ENCODE data around the gene CDK5RAP2. TPM values are rescaled to one million over a fixed set of nuclear protein-coding genes. Genes with fewer than 3 reads are reported as not detected.

The CDK5RAP2 gene
- total and polyA plus RNA-seq, 2 experiments from 2014 or later: 52.6 to 77.0 TPM

GRCh38 chr9:120423812-120424211 is 156.2 kb downstream of the CDK5RAP2 start:
- H3K4me3 ChIP-seq: no peak overlapping the region
- no peaks in the 10 kb centered on the region for H3K36me3 ChIP-seq (ENCODE audit: low read depth)
- no peak overlapping the region for H3K9ac ChIP-seq
- no peaks in the 10 kb centered on the region; the same call in 1 of the 2 replicates for H3K9me2 ChIP-seq (ENCODE audit: insufficient read depth)
- no peaks in the 10 kb centered on the region for H3K27me3 ChIP-seq (replicated peaks; ENCODE audit: insufficient read depth)
- H4K20me1 ChIP-seq (ENCODE audit: insufficient read depth): no peaks in the 10 kb centered on the region
- H3K79me2 ChIP-seq (ENCODE audit: insufficient read depth): peaks cover 11% of the 10 kb centered on the region; the same call in 1 of the 2 replicates
- H3K27ac ChIP-seq: no peak overlapping the region
- H3K9me3 ChIP-seq (ENCODE audit: low read depth): no peaks in the 10 kb centered on the region
- TF ChIP-seq EZH2phosphoT487 (IDR thresholded peaks at IDR 0.05; ENCODE audit: insufficient read depth, low read depth) (no peak), EZH2 (IDR thresholded peaks at IDR 0.05; ENCODE audit: insufficient read depth, poor library complexity, severe bottlenecking) (no peak)
- no peak for DNase-seq
- in situ Hi-C loops (cut with MboI): no loop called here
- H3K4me1 ChIP-seq (ENCODE audit: insufficient read depth): no peaks in the 10 kb centered on the region
- H3F3A ChIP-seq (ENCODE audit: insufficient read depth): no peaks in the 10 kb centered on the region
- H2AFZ ChIP-seq: no peak overlapping the region
- WGBS, 2 experiments (ENCODE audit: low coverage in 1 of 2, low lambda C conversion rate in 2 of 2, missing lambda C conversion rate in 2 of 2): 94 to 98% methylated on average over 3 of the region's 3 CpGs
- H3K4me2 ChIP-seq (ENCODE audit: unreplicated experiment): no peak overlapping the region

- H2AFZ ChIP-seq: no peak overlapping the region
- H3K79me2 ChIP-seq (ENCODE audit: insufficient read depth): peaks cover 4% of the 10 kb centered on the region; the same call in 1 of the 2 replicates
- no peaks in the 10 kb centered on the region for H3K9me3 ChIP-seq (ENCODE audit: low read depth)
- H3F3A ChIP-seq (ENCODE audit: insufficient read depth): no peaks in the 10 kb centered on the region
- H3K36me3 ChIP-seq (ENCODE audit: low read depth): no peaks in the 10 kb centered on the region
- H3K9me2 ChIP-seq (ENCODE audit: insufficient read depth): no peaks in the 10 kb centered on the region; the same call in 1 of the 2 replicates
- no peaks in the 10 kb centered on the region for H3K27me3 ChIP-seq (replicated peaks; ENCODE audit: insufficient read depth)
- H3K9ac ChIP-seq: no peak overlapping the region
- no peak overlapping the region for H3K4me2 ChIP-seq (ENCODE audit: unreplicated experiment)
- H3K27ac ChIP-seq: no peak overlapping the region
- 93 to 96% methylated on average over 3 of the region's 3 CpGs for WGBS, 2 experiments (ENCODE audit: low coverage in 1 of 2, low lambda C conversion rate in 2 of 2, missing lambda C conversion rate in 2 of 2)
- DNase-seq: no peak
- no peak overlapping the region for H3K4me3 ChIP-seq
- in situ Hi-C loops (cut with MboI): no loop called here
- peaks cover 6% of the 10 kb centered on the region for H3K4me1 ChIP-seq (ENCODE audit: insufficient read depth)
- no peaks in the 10 kb centered on the region for H4K20me1 ChIP-seq (ENCODE audit: insufficient read depth)
- TF ChIP-seq EZH2 (IDR thresholded peaks at IDR 0.05; ENCODE audit: insufficient read depth, poor library complexity, severe bottlenecking): no peak
Observed at GRCh38 chr9:120421977-120422376, 158.0 kb downstream of the CDK5RAP2 start.

DNA sequence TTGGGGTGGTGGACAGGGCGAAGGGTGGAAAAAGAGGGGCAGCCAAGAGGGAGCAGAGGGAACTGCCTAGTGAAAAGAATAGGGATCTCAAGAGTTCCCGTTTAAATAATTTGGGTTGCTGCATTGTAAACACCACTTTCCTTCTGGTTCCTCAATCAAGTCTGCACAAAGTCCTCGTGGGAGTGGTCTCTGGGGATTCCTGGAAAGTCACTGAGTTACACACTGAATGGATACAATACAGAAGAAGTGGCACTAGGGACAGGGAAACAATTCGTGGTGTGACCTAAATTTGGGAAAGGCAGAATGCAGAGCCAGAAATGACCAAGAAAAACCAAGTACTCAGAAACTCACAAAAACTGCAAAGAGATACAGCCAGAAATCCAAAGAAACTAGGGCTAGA is 161.7 kb downstream of the CDK5RAP2 start:
- H3K4me1 ChIP-seq (ENCODE audit: insufficient read depth): peaks cover 13% of the 10 kb centered on the region
- 0 out of 2 replicates have a peak, but pooled peaks cover 2% of the 10 kb centered on the region for H3F3A ChIP-seq (ENCODE audit: insufficient read depth)
- H2AFZ ChIP-seq: no peak overlapping the region
- no peak for TF ChIP-seq EZH2phosphoT487 (IDR thresholded peaks at IDR 0.05; ENCODE audit: insufficient read depth, low read depth)
- no peaks in the 10 kb centered on the region for H3K9me3 ChIP-seq (ENCODE audit: low read depth)
- H3K27me3 ChIP-seq (replicated peaks; ENCODE audit: insufficient read depth): no peaks in the 10 kb centered on the region
- H3K36me3 ChIP-seq (ENCODE audit: low read depth): peaks cover 8% of the 10 kb centered on the region
- H3K9me2 ChIP-seq (ENCODE audit: insufficient read depth): no peaks in the 10 kb centered on the region; the same call in 1 of the 2 replicates
- WGBS, 2 experiments (ENCODE audit: low coverage in 1 of 2, low lambda C conversion rate in 2 of 2, missing lambda C conversion rate in 2 of 2): 76 to 86% methylated on average over 4 of the region's 4 CpGs
- H3K27ac ChIP-seq: no peak overlapping the region
- DNase-seq: no peak
- no peaks in the 10 kb centered on the region for H3K79me2 ChIP-seq (ENCODE audit: insufficient read depth)
- in situ Hi-C loops (cut with MboI): no loop called here
- H3K4me2 ChIP-seq (ENCODE audit: unreplicated experiment): no peak overlapping the region
- H3K9ac ChIP-seq: no peak overlapping the region
- no peak overlapping the region for H3K4me3 ChIP-seq
- no peaks in the 10 kb centered on the region for H4K20me1 ChIP-seq (ENCODE audit: insufficient read depth)

- H4K20me1 ChIP-seq (ENCODE audit: insufficient read depth): no peaks in the 10 kb centered on the region
- no peaks in the 10 kb centered on the region; the same call in 1 of the 2 replicates for H3K9me2 ChIP-seq (ENCODE audit: insufficient read depth)
- H3K4me3 ChIP-seq: no peak overlapping the region
- H3K36me3 ChIP-seq (ENCODE audit: low read depth): peaks cover 8% of the 10 kb centered on the region
- peak overlapping the region; percentile 15 for H3K4me2 ChIP-seq (ENCODE audit: unreplicated experiment)
- peak; percentile 40 for DNase-seq
- H3K27me3 ChIP-seq (replicated peaks; ENCODE audit: insufficient read depth): no peaks in the 10 kb centered on the region
- H2AFZ ChIP-seq: no peak overlapping the region; the same call in 1 of the 2 replicates
- H3F3A ChIP-seq (ENCODE audit: insufficient read depth): peaks cover 13% of the 10 kb centered on the region; the same call in 1 of the 2 replicates
- H3K4me1 ChIP-seq (ENCODE audit: insufficient read depth): peaks cover 24% of the 10 kb centered on the region
- H3K79me2 ChIP-seq (ENCODE audit: insufficient read depth): no peaks in the 10 kb centered on the region
- no peak overlapping the region for H3K27ac ChIP-seq
- no peak for TF ChIP-seq EZH2 (IDR thresholded peaks at IDR 0.05; ENCODE audit: insufficient read depth, poor library complexity, severe bottlenecking)
- TF ChIP-seq EZH2phosphoT487 (IDR thresholded peaks at IDR 0.05; ENCODE audit: insufficient read depth, low read depth): no peak
- H3K9me3 ChIP-seq (ENCODE audit: low read depth): no peaks in the 10 kb centered on the region
- no peak overlapping the region for H3K9ac ChIP-seq
- WGBS, 2 experiments (ENCODE audit: low coverage in 1 of 2, low lambda C conversion rate in 2 of 2, missing lambda C conversion rate in 2 of 2): 43 to 47% methylated on average over 16 to 19 of the region's 19 CpGs
- in situ Hi-C loops (cut with MboI): no loop called here
Observed at GRCh38 chr9:120416781-120417427, 163.1 kb downstream of the CDK5RAP2 start.
